ENCODE data around the gene FLNC. TPM values are rescaled to one million over a fixed set of nuclear protein-coding genes. Genes with fewer than 3 reads are reported as not detected.

FLNC gene
- total and polyA plus RNA-seq, 3 donors from 2014 or later = 8.8 to 21.4 (median 14.4) TPM

DNA sequence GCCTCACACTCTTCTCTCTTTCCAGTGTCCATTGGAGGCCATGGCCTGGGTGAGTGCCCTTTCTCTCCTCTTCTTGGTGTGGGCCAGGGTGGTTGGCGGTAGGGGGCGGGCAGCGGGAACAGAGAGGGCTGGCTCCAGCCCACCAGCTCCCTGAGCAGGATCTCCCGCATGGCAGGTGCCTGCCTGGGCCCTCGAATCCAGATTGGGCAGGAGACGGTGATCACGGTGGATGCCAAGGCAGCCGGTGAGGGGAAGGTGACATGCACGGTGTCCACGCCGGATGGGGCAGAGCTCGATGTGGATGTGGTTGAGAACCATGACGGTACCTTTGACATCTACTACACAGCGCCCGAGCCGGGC, 18.9 kb downstream of the FLNC start:
- Histone ChIP-seq H3K36me3 (ENCODE audit: low read depth, missing control alignments) (no peaks in the 10 kb centered on the region), H3K4me1 (no peaks in the 10 kb centered on the region), H3K27ac (no peak overlapping the region), H3K4me3 (no peak overlapping the region), H3K9me3 (no peaks in the 10 kb centered on the region), H3K27me3 (no peaks in the 10 kb centered on the region)
- DNase-seq = no peak
- WGBS, 2 donors = 95 to 98% methylated on average over 13 to 16 of the region's 16 CpGs
- intact Hi-C loops (cut with DNase I; ENCODE audit: low total_unique reads) = no loop called here
- TF ChIP-seq, protein P1, sequence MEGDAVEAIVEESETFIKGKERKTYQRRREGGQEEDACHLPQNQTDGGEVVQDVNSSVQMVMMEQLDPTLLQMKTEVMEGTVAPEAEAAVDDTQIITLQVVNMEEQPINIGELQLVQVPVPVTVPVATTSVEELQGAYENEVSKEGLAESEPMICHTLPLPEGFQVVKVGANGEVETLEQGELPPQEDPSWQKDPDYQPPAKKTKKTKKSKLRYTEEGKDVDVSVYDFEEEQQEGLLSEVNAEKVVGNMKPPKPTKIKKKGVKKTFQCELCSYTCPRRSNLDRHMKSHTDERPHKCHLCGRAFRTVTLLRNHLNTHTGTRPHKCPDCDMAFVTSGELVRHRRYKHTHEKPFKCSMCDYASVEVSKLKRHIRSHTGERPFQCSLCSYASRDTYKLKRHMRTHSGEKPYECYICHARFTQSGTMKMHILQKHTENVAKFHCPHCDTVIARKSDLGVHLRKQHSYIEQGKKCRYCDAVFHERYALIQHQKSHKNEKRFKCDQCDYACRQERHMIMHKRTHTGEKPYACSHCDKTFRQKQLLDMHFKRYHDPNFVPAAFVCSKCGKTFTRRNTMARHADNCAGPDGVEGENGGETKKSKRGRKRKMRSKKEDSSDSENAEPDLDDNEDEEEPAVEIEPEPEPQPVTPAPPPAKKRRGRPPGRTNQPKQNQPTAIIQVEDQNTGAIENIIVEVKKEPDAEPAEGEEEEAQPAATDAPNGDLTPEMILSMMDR (IDR thresholded peaks at IDR 0.05) = no peak
- TF ChIP-seq POLR2A (IDR thresholded peaks at IDR 0.05) = no peak

DNA sequence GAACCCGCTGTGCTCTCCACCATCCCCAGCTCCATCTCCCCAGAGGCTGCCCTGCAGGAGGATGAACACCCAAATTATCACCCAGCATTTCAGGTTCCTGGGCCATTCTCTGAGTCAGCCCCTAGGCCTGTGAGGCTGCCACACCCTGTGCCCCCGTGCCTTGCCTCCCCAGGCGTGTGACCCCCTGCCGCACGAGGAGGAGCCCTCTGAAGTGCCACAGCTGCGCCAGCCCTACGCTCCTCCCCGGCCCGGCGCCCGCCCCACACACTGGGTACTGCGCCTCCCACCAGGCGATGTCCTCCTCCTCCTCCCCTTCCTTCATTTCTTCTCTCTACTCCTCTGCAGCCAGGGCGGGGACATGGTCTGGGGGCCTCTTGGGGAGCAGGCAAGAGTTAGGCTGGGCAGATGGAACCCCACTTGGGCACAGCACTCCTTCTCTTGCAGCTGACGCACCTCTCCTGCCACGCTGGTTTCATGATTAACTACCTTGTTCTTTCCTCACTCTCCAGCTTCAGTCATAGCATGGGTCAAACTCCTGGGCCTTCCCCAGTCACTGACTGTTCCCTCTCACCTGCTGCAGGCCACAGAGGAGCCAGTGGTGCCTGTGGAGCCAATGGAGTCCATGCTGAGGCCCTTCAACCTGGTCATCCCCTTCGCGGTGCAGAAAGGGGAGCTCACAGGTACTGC, 19.7 kb downstream of the FLNC start:
- 96 to 97% methylated on average over 6 to 18 of the region's 18 CpGs for WGBS, 2 donors
- intact Hi-C loops (cut with DNase I; ENCODE audit: low total_unique reads) = no loop called here
- no peaks in the 10 kb centered on the region for H3K9me3 ChIP-seq
- no peak overlapping the region for H3K4me3 ChIP-seq
- no peak for DNase-seq
- no peaks in the 10 kb centered on the region for H3K27me3 ChIP-seq
- no peak overlapping the region for H3K27ac ChIP-seq
- TF ChIP-seq, protein P1 (IDR thresholded peaks at IDR 0.05) = no peak
- no peak for TF ChIP-seq POLR2A (IDR thresholded peaks at IDR 0.05)
- no peaks in the 10 kb centered on the region for H3K36me3 ChIP-seq (ENCODE audit: low read depth, missing control alignments)
- H3K4me1 ChIP-seq = no peaks in the 10 kb centered on the region

DNA sequence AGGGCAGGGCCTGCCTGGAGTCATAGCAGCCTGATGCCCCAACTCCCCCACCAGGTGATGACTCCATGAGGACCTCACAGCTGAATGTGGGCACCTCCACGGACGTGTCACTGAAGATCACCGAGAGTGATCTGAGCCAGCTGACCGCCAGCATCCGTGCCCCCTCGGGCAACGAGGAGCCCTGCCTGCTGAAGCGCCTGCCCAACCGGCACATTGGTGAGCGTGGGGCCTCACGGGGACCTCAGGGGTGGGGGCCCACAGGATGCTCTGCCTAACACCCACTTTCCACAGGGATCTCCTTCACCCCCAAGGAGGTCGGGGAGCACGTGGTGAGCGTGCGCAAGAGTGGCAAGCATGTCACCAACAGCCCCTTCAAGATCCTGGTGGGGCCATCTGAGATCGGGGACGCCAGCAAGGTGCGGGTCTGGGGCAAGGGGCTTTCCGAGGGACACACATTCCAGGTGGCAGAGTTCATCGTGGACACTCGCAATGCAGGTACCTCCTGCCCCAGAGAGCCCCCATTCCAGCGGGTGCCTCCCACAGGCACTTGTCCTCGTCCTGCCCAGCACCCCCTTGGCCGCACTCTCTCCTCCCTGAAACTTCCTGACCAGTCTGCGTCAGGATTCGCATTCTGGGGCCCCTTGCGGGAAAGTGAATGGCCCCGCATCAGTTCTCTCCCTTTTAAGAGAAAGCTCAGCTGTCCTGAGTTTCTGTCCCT, 22.5 kb downstream of the FLNC start:
- no peaks in the 10 kb centered on the region for H3K4me1 ChIP-seq
- H3K9me3 ChIP-seq = no peaks in the 10 kb centered on the region
- H3K36me3 ChIP-seq (ENCODE audit: low read depth, missing control alignments) = no peaks in the 10 kb centered on the region
- no peaks in the 10 kb centered on the region for H3K27me3 ChIP-seq
- no peak for DNase-seq
- H3K4me3 ChIP-seq = no peak overlapping the region
- TF ChIP-seq POLR2A (IDR thresholded peaks at IDR 0.05) = no peak
- TF ChIP-seq, protein P1 (IDR thresholded peaks at IDR 0.05) = no peak
- intact Hi-C loops (cut with DNase I; ENCODE audit: low total_unique reads) = no loop called here
- 90 to 92% methylated on average over 5 to 27 of the region's 28 CpGs for WGBS, 2 donors
- H3K27ac ChIP-seq = no peak overlapping the region

DNA sequence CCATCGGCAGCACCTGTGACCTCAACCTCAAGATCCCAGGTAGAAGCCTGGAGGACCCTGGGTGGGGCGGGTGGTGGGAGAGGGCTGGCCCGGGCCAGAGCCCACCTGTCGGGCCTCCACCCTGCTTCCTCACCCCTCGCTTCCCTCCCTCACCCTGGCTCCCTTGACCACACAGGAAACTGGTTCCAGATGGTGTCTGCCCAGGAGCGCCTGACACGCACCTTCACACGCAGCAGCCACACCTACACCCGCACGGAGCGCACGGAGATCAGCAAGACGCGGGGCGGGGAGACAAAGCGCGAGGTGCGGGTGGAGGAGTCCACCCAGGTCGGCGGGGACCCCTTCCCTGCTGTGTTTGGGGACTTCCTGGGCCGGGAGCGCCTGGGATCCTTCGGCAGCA, 23.6 kb downstream of the FLNC start:
- no peak for DNase-seq
- Histone ChIP-seq H3K4me1 (peaks cover 4% of the 10 kb centered on the region), H3K36me3 (ENCODE audit: low read depth, missing control alignments) (no peaks in the 10 kb centered on the region), H3K27ac (no peak overlapping the region), H3K9me3 (no peaks in the 10 kb centered on the region), H3K4me3 (no peak overlapping the region), H3K27me3 (no peaks in the 10 kb centered on the region)
- 90 to 97% methylated on average over 2 to 23 of the region's 23 CpGs for WGBS, 2 donors
- TF ChIP-seq POLR2A (IDR thresholded peaks at IDR 0.05) = no peak
- TF ChIP-seq, protein P1 (IDR thresholded peaks at IDR 0.05) = no peak
- intact Hi-C loops (cut with DNase I; ENCODE audit: low total_unique reads) = no loop called here

Data from testis (tissue), 3 donors.